Immature natural killer cell (primary cell): ENCODE data around the gene ZNF77. TPM values are rescaled to one million over a fixed set of nuclear protein-coding genes. Genes with fewer than 3 reads are reported as not detected.
"Not testable (repeated sequence)": the region's sequence is repeated elsewhere in the genome, so short reads cannot be mapped to it uniquely, and the experiment has no call there.

Source experiments
- DNase-seq, 3 donors: peaks; one replicate each; pipeline ENCODE4 v3.0.0; 2022; ENCODE audit warnings: mixed read lengths in 1 of 3
- H3K27ac Mint-ChIP-seq, 6 donors: one replicate each; pipeline ENCODE4 v1.8.0; 2020; ENCODE audit warnings: mixed read lengths in 6 of 6, mild to moderate bottlenecking in 5 of 6, inconsistent platforms in 4 of 6, moderate library complexity in 3 of 6
- H3K27me3 Mint-ChIP-seq, 3 donors: one replicate each; pipeline ENCODE4 v1.8.0; 2020 to 2021; ENCODE audit warnings: low read depth in 3 of 3, mild to moderate bottlenecking in 3 of 3, mixed read lengths in 3 of 3, moderate library complexity in 3 of 3, inconsistent platforms in 1 of 3
- H3K36me3 Mint-ChIP-seq, 3 donors: one replicate each; pipeline ENCODE4 v1.8.0; 2020; ENCODE audit warnings: mixed read lengths in 3 of 3, inconsistent platforms in 2 of 3, mild to moderate bottlenecking in 2 of 3
- H3K4me1 Mint-ChIP-seq, 2 donors: one replicate each; pipeline ENCODE4 v1.8.0; 2020; ENCODE audit warnings: inconsistent platforms in 2 of 2, mild to moderate bottlenecking in 2 of 2, mixed read lengths in 2 of 2, moderate library complexity in 1 of 2
- H3K4me3 Mint-ChIP-seq, 5 donors: one replicate each; pipeline ENCODE4 v1.8.0; 2020; ENCODE audit warnings: mild to moderate bottlenecking in 5 of 5, mixed read lengths in 5 of 5, inconsistent platforms in 3 of 5, moderate library complexity in 3 of 5
- H3K9me3 Mint-ChIP-seq, 6 donors: one replicate each; pipeline ENCODE4 v1.8.0; 2020; ENCODE audit warnings: mild to moderate bottlenecking in 6 of 6, mixed read lengths in 6 of 6, inconsistent platforms in 4 of 6, moderate library complexity in 3 of 6
- polyA plus RNA-seq, 3 donors: library from polyadenylated mRNA; unstranded; fragments of 300-500 nt; fragmentation: Illumina TruSeq; gene quantifications; one replicate each; pipeline ENCODE4 v1.2.3, GENCODE V29; 2021

Gene ZNF77
- polyA plus RNA-seq, 3 donors from 2014 or later: 1.1 to 2.1 TPM; not detected in 1

- Mint-ChIP-seq H3K27me3 (peaks cover 2 to 7% (median 2%) of the 10 kb centered on the region in 3 donors), H3K27ac (peak overlapping the region in 4 of 6 donors; percentile 65 to 93 (median 78)), H3K4me3 (no peak overlapping the region), H3K4me1 (peaks cover 2 to 7% of the 10 kb centered on the region in 2 donors), H3K9me3 (no peaks in the 10 kb centered on the region), H3K36me3 (peaks cover 0 to 4% (median 0%) of the 10 kb centered on the region in 3 donors)
- peak; percentile 71 to 81 (median 75) for DNase-seq
Measured at GRCh38 chr19:2962018-2962670, 17.4 kb upstream of the ZNF77 start.

- H3K9me3 Mint-ChIP-seq: no peaks in the 10 kb centered on the region
- peaks cover 0 to 4% (median 0%) of the 10 kb centered on the region in 3 donors for H3K36me3 Mint-ChIP-seq
- H3K27ac Mint-ChIP-seq: no peak overlapping the region
- peaks cover 2 to 7% of the 10 kb centered on the region in 2 donors for H3K4me1 Mint-ChIP-seq
- H3K4me3 Mint-ChIP-seq: no peak overlapping the region
- H3K27me3 Mint-ChIP-seq: peaks cover under 1 to 7% (median 2%) of the 10 kb centered on the region in 3 donors
- DNase-seq: no peak
Measured at GRCh38 chr19:2960120-2960519, 15.3 kb upstream of the ZNF77 start.

GRCh38 chr19:2957160-2957559 lies 12.4 kb upstream of the ZNF77 start:
- Mint-ChIP-seq H3K4me3 (no peak overlapping the region), H3K4me1 (peaks cover under 1 to 4% of the 10 kb centered on the region in 2 donors), H3K27ac (no peak overlapping the region), H3K36me3 (peaks cover 0 to 4% (median 0%) of the 10 kb centered on the region in 3 donors), H3K27me3 (peaks cover 0 to 7% (median 2%) of the 10 kb centered on the region in 3 donors), H3K9me3 (no peaks in the 10 kb centered on the region)
- DNase-seq: no peak

- Mint-ChIP-seq H3K9me3 (no peaks in the 10 kb centered on the region), H3K4me3 (no peak overlapping the region), H3K27ac (no peak overlapping the region), H3K27me3 (peaks cover 6% of the 10 kb centered on the region in 3 donors), H3K4me1 (peaks cover 21 to 26% of the 10 kb centered on the region in 2 donors), H3K36me3 (no peaks in the 10 kb centered on the region)
- no peak for DNase-seq
Measured at GRCh38 chr19:2952953-2953481, 8.2 kb upstream of the ZNF77 start.

- H3K4me3 Mint-ChIP-seq: peak overlapping the region; percentile 93 to 99 (median 94)
- H3K27me3 Mint-ChIP-seq: peaks cover 6% of the 10 kb centered on the region in 3 donors
- peak; percentile 100 for DNase-seq
- no peaks in the 10 kb centered on the region for H3K36me3 Mint-ChIP-seq
- H3K4me1 Mint-ChIP-seq: peaks cover 25 to 32% of the 10 kb centered on the region in 2 donors
- H3K27ac Mint-ChIP-seq: peak overlapping the region; percentile 89 to 99 (median 98)
- H3K9me3 Mint-ChIP-seq: no peaks in the 10 kb centered on the region
Measured at GRCh38 chr19:2950286-2951124, 5.7 kb upstream of the ZNF77 start.

GRCh38 chr19:2949939-2950285 lies 5.1 kb upstream of the ZNF77 start:
- no peaks in the 10 kb centered on the region for H3K36me3 Mint-ChIP-seq
- peak overlapping the region; percentile 93 to 99 (median 94) for H3K4me3 Mint-ChIP-seq
- DNase-seq: no peak
- H3K9me3 Mint-ChIP-seq: no peaks in the 10 kb centered on the region
- H3K27ac Mint-ChIP-seq: peak overlapping the region; percentile 89 to 99 (median 98)
- H3K4me1 Mint-ChIP-seq: peaks cover 30 to 36% of the 10 kb centered on the region in 2 donors
- H3K27me3 Mint-ChIP-seq: peaks cover 8 to 10% (median 9%) of the 10 kb centered on the region in 3 donors

- no peak for DNase-seq
- H3K9me3 Mint-ChIP-seq: no peaks in the 10 kb centered on the region
- peak overlapping the region; percentile 90 to 99 (median 98) for H3K27ac Mint-ChIP-seq
- H3K27me3 Mint-ChIP-seq: peaks cover 9 to 11% (median 10%) of the 10 kb centered on the region in 3 donors
- no peaks in the 10 kb centered on the region for H3K36me3 Mint-ChIP-seq
- H3K4me3 Mint-ChIP-seq: peak overlapping the region; percentile 94 to 98 (median 96)
- H3K4me1 Mint-ChIP-seq: peaks cover 33 to 45% of the 10 kb centered on the region in 2 donors
Measured at GRCh38 chr19:2945575-2946184, 909 bp upstream of the ZNF77 start.

GRCh38 chr19:2944403-2944774 lies 382 bp downstream of the ZNF77 start:
- peaks cover 0 to under 1% (median 0%) of the 10 kb centered on the region in 3 donors for H3K36me3 Mint-ChIP-seq
- peak overlapping the region; percentile 85 to 98 (median 95) for H3K4me3 Mint-ChIP-seq
- peaks cover 20 to 32% of the 10 kb centered on the region in 2 donors for H3K4me1 Mint-ChIP-seq
- DNase-seq: no peak
- peaks cover 6 to 8% (median 7%) of the 10 kb centered on the region in 3 donors for H3K27me3 Mint-ChIP-seq
- H3K27ac Mint-ChIP-seq: peak overlapping the region; percentile 62 to 90 (median 82)
- no peaks in the 10 kb centered on the region for H3K9me3 Mint-ChIP-seq

GRCh38 chr19:2942928-2943640 lies 1.7 kb downstream of the ZNF77 start:
- Mint-ChIP-seq H3K4me1 (peaks cover 12 to 28% of the 10 kb centered on the region in 2 donors), H3K27ac (peak overlapping the region in 4 of 6 donors; percentile 10 to 62 (median 36)), H3K4me3 (peak overlapping the region; percentile 10 to 70 (median 33)), H3K27me3 (peaks cover 6 to 8% (median 7%) of the 10 kb centered on the region in 3 donors), H3K36me3 (peaks cover 0 to 3% (median 0%) of the 10 kb centered on the region in 3 donors), H3K9me3 (no peaks in the 10 kb centered on the region)
- DNase-seq: no peak

- Mint-ChIP-seq H3K9me3 (peaks cover 18 to 43% (median 33%) of the 10 kb centered on the region in 6 donors), H3K36me3 (peaks cover 32 to 53% (median 48%) of the 10 kb centered on the region in 3 donors)
- not testable (repeated sequence) for H3K4me1 Mint-ChIP-seq, H3K27ac Mint-ChIP-seq, DNase-seq, H3K4me3 Mint-ChIP-seq, H3K27me3 Mint-ChIP-seq
Measured at GRCh38 chr19:2935863-2936262, 8.9 kb downstream of the ZNF77 start.

GRCh38 chr19:2933490-2933910 lies 11.3 kb downstream of the ZNF77 start:
- Mint-ChIP-seq H3K27ac (no peak overlapping the region), H3K9me3 (peaks cover 20 to 48% (median 38%) of the 10 kb centered on the region in 6 donors), H3K4me3 (no peak overlapping the region), H3K4me1 (peaks cover 0 to 2% of the 10 kb centered on the region in 2 donors), H3K36me3 (peaks cover 37 to 57% (median 50%) of the 10 kb centered on the region in 3 donors), H3K27me3 (peaks cover 0 to 3% (median 2%) of the 10 kb centered on the region in 3 donors)
- DNase-seq: no peak

GRCh38 chr19:2927032-2927430 lies 17.7 kb downstream of the ZNF77 start:
- Mint-ChIP-seq H3K4me3 (no peak overlapping the region), H3K9me3 (peaks cover 7 to 16% (median 10%) of the 10 kb centered on the region in 6 donors), H3K4me1 (peaks cover 0 to 2% of the 10 kb centered on the region in 2 donors), H3K36me3 (peaks cover 12 to 13% (median 12%) of the 10 kb centered on the region in 3 donors), H3K27ac (no peak overlapping the region), H3K27me3 (no peaks in the 10 kb centered on the region)
- no peak for DNase-seq
